ENCODE data around the gene SALL4.
"Not testable (repeated sequence)": the region's sequence is repeated elsewhere in the genome, so short reads cannot be mapped to it uniquely, and the experiment has no call there.

SALL4 gene

GRCh38 chr20:51739722-51740249 is 62.5 kb downstream of the SALL4 start:
- in situ Hi-C loops (cut with MboI; ENCODE audit: low sequenced_read_pairs), result no loop called here

- in situ Hi-C loops (cut with MboI; ENCODE audit: low sequenced_read_pairs), result no loop called here
Measured at GRCh38 chr20:51738877-51739447, 63.4 kb downstream of the SALL4 start.

- in situ Hi-C loops (cut with MboI; ENCODE audit: low sequenced_read_pairs), result not testable (repeated sequence)
Measured at GRCh38 chr20:51738261-51738660, 64.1 kb downstream of the SALL4 start.

GRCh38 chr20:51736947-51737346 is 65.4 kb downstream of the SALL4 start:
- in situ Hi-C loops (cut with MboI; ENCODE audit: low sequenced_read_pairs), result no loop called here

GRCh38 chr20:51735728-51736600 is 66.4 kb downstream of the SALL4 start:
- in situ Hi-C loops (cut with MboI; ENCODE audit: low sequenced_read_pairs), result no loop called here

GRCh38 chr20:51734876-51735720 is 67.2 kb downstream of the SALL4 start:
- in situ Hi-C loops (cut with MboI; ENCODE audit: low sequenced_read_pairs), result no loop called here

- in situ Hi-C loops (cut with MboI; ENCODE audit: low sequenced_read_pairs), result no loop called here
Measured at GRCh38 chr20:51733070-51733469, 69.3 kb downstream of the SALL4 start.
